Motor neuron (in vitro differentiated cells): ENCODE measurements around the gene SMIM29. TPM values are rescaled to one million over a fixed set of nuclear protein-coding genes. Genes with fewer than 3 reads are reported as not detected.

Experiments used
- ATAC-seq, 8 experiments: fragments of 200-7000 bp; cut with Tn5 transposase; replicated peaks in 6 of 8; 2 replicates each; pipeline ENCODE4 v1.8.0; 2021; ENCODE audit warnings: mild to moderate bottlenecking in 8 of 8, moderate library complexity in 8 of 8
- H3K27ac ChIP-seq, 2 donors: fragments of 250-450 bp; sonication (Bioruptor Pico); 2 replicates each; pipeline ENCODE4 v1.9.0; 2021; ENCODE audit warnings: antibody characterized with exemption in 2 of 2, mild to moderate bottlenecking in 2 of 2, moderate library complexity in 1 of 2
- H3K4me1 ChIP-seq, 2 donors: fragments of 250-450 bp; sonication (Bioruptor Pico); replicated peaks in 1 of 2; 2 replicates each; pipeline ENCODE4 v1.6.1; 2021; ENCODE audit warnings: antibody characterized with exemption in 2 of 2, mild to moderate bottlenecking in 2 of 2, moderate library complexity in 1 of 2
- H3K4me3 ChIP-seq, 5 donors: fragments of 250-450 bp; sonication (Bioruptor Pico); 2 replicates each; pipeline ENCODE4 v1.9.0; 2021; ENCODE audit warnings: antibody characterized with exemption in 5 of 5, mild to moderate bottlenecking in 5 of 5, moderate library complexity in 4 of 5
- WGBS, 10 experiments: fragments of 450-650 bp; shearing (Covaris generic); methylation state at CpG; one replicate each; pipeline ENCODE4 v1.0.0; 2022; 5-methylcytosine and 5-hydroxymethylcytosine counted together
- in situ Hi-C, 9 experiments: fragments of 400-800 bp; cut with MboI; loops; one replicate each; pipeline ENCODE4 v1.15.0; 2021; ENCODE audit warnings: low sequenced_read_pairs in 9 of 9, low pct_unique_long_range_greater_than_20kb in 2 of 9; ENCODE audit not compliant: unreplicated experiment in 9 of 9
- total RNA-seq, 8 experiments: library from RNA; unstranded; fragments of 300-600 nt; gene quantifications; 2 replicates each; pipeline versions ENCODE4 v1.2.3 to v1.2.4, GENCODE V29; 2022

The SMIM29 gene
- 10 to 100 TPM in 6 of 8 experiments, 1 to 10 TPM in 2; 8.1 to 62.9 (median 23.8) TPM for total RNA-seq

DNA sequence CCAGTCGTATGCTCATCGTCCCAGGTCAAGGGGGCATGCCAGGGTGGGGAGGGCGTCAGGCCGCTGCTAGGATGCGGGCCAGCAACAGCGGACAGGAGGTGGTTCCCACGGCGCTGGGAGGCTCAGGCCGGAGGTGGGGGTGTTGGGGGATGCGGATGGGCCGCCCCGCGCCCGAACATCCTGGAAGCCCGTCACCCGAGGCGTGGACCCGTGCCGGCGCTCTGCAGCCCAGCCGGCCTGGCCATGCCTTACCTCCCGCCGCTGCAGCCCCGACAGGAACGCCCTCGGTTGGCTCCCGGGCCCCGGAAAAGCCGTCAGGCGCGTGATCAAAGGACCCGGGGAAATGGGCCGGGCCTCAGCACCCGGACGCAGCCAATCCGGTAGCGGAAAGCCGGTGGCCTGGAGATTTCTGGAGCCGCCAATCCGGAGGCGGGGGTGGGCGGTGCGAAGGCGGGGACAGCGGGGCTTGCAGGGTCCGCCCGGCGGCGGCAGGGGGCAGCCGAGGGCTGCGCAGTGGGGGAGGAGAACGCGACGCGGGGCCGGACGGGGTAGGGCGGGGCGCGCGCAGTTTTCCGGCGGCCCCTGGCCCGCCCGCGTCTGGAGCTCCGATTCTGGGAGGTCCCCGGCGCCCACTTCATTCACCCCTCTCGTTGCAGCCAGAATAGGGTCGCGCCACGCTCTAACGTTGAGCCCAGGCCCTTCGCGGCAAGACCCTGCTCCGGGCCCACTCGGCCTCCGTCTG lies at the start of gene SMIM29:
Gene SMIM29, minus strand, starts transcription at position 280 of the 742 bp plus-strand sequence. CDS start 1,215 bp downstream, outside the sequence.
- WGBS, 10 experiments: 0 to 17% (median 0%) methylated on average over 3 to 6 of the region's 79 CpGs; no CpG with 5 or more reads in 7 of the 10 experiments
- peak; percentile 76 to 89 (median 87) for ATAC-seq
- peak within 1 kb of the TSS; percentile 61 to 81 (median 74) for H3K4me3 ChIP-seq
- peaks cover 14 to 20% of the 10 kb centered on the region in 2 donors for H3K4me1 ChIP-seq
- in situ Hi-C loops: loop anchor here in 1 of 9 experiments (25.0 kb wide), 1 partner anchor 163 kb away; no protein-coding TSS in a partner anchor
- peak within 1 kb of the TSS; percentile 67 to 76 for H3K27ac ChIP-seq

DNA sequence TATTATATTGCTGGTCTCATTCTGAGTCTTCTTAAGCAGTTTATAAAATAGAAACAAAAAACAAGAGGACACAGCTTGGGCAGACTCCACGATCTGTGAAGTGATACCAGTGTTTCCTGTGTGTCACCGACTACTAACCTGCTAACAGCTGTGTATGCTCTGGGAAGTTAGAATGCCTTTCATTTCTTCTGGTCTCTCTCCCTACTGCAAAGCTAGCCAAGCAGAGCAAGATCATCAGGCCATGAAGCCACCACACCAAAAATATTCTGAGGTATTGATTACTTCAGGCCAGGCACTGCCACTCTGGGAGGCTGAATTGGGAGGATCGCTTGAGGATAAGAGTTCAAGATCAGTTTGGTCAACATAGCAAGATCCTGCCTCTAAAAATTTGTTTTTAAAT lies 46.9 kb upstream of the SMIM29 start:
- no peak for ATAC-seq
- in situ Hi-C loops: no loop called here
- Histone ChIP-seq H3K4me1 (no peaks in the 10 kb centered on the region), H3K27ac (no peak overlapping the region), H3K4me3 (no peak overlapping the region)
- WGBS, 10 experiments: 67 to 100% (median 94%) methylated on average over 1 to 3 of the region's 3 CpGs; no CpG with 5 or more reads in 1 of the 10 experiments

DNA sequence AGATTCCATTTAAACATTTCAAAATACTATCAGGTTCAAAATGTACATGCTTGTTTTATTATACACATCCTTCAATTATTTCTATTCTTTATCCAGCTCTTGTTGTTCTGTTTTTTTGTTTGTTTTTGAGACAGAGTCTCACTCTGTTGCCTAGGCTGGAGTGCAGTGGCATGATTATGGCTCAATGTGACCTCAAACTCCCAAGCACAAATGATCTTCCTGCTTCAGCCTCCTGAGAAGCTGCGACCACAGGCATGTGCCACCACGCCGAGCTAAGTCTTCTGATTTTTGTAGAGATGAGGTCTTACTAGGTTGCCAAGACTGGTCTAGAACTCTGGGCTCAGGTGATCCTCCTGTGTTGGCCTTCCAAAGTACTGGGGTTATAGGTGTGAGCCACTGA lies 44.1 kb upstream of the SMIM29 start:
- no peak overlapping the region for H3K4me3 ChIP-seq
- no peak overlapping the region for H3K27ac ChIP-seq
- ATAC-seq: no peak
- WGBS, 10 experiments: 94 to 100% (median 100%) methylated on average over 1 to 3 of the region's 3 CpGs; no CpG with 5 or more reads in 3 of the 10 experiments
- H3K4me1 ChIP-seq: no peaks in the 10 kb centered on the region
- in situ Hi-C loops: no loop called here

DNA sequence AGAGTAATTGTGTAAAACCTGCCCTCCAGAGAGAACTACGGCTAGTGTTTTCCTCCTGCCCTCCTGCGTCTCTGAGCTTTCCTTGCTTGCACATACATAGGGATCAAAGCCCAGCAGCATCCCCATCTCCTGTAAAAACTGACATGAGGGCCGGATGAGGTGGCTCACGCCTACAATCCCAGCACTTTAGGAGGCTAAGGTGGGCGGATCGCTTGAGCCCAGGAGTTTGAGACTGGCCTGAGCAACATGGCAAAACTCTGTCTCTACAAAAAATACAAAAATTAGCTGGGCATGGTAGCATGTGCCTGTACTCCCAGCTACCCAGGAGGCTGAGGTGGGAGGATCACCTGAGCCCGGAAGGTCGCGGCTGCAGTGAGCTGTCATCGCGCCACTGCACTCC lies 40.3 kb upstream of the SMIM29 start:
- Histone ChIP-seq H3K4me3 (no peak overlapping the region), H3K4me1 (no peaks in the 10 kb centered on the region), H3K27ac (no peak overlapping the region)
- WGBS, 10 experiments: 80 to 100% (median 98%) methylated on average over 1 to 9 of the region's 11 CpGs; no CpG with 5 or more reads in 1 of the 10 experiments
- ATAC-seq: no peak
- in situ Hi-C loops: no loop called here

DNA sequence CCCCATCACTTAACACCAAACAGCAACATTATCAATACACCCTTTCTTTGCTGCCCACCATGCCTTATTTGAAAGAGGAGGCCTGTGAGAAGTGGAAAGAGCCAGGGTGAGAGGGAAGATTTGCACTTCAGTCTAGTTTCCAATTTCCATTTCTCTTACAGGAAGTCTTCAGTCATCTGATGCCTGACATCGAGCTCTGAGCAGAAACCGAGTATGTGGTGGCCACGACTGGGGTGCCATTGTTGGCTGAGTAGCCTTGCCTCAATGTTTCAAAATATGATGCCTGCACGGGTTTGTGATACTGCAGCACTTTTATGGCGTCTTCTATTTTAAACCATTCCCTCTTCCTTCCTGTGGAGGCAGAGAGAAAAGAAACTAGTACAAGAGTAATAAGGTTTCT lies 39.8 kb upstream of the SMIM29 start:
- in situ Hi-C loops: no loop called here

DNA sequence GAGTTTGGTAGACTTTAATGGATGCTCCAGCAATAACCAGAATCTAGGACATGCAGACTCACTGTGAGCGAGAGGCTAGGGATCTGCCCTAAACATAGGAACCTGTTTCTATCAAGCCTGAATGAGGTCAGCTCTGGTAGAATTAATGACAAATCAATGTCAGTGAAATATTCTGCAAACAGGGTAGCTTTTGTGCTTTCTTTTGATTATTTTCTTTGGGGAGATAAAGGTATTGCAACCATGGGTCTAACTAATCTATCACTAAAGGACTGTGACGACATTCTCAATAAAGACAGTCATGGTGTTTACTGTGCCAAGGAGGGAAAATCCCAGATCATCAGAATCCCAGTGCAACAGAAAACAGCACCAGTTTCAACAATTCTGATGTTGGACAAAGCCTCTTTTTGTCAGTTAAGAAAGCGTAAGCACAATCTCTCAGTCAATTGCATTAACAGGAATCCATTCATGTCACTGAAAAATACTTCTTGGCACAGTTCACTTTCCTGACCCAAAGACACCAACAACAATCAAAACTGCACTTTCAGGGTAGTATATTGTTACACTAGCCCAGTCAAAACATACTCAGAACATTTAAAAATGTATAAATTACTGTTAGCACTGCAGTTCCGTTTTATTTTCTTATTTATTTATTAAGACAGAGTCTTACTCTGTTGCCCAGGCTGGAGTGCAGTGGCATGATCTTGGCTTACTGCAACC lies 36.8 kb upstream of the SMIM29 start:
- peak in 3 of 8 experiments; percentile 25 to 80 (median 32) for ATAC-seq
- Histone ChIP-seq H3K4me1 (no peaks in the 10 kb centered on the region), H3K4me3 (no peak overlapping the region), H3K27ac (peak overlapping the region in 1 of 2 donors; percentile 5)
- WGBS, 10 experiments: 64 to 100% (median 89%) methylated on average over 1 to 4 of the region's 4 CpGs
- in situ Hi-C loops: no loop called here

More for the DNA sequence above, 39.8 kb upstream of the SMIM29 start:
- H3K27ac ChIP-seq: no peak overlapping the region
- 49 to 100% (median 73%) methylated on average over 1 to 5 of the region's 5 CpGs; no CpG with 5 or more reads in 2 of the 10 experiments for WGBS, 10 experiments
- H3K4me1 ChIP-seq: no peaks in the 10 kb centered on the region
- H3K4me3 ChIP-seq: no peak overlapping the region
- ATAC-seq: no peak

DNA sequence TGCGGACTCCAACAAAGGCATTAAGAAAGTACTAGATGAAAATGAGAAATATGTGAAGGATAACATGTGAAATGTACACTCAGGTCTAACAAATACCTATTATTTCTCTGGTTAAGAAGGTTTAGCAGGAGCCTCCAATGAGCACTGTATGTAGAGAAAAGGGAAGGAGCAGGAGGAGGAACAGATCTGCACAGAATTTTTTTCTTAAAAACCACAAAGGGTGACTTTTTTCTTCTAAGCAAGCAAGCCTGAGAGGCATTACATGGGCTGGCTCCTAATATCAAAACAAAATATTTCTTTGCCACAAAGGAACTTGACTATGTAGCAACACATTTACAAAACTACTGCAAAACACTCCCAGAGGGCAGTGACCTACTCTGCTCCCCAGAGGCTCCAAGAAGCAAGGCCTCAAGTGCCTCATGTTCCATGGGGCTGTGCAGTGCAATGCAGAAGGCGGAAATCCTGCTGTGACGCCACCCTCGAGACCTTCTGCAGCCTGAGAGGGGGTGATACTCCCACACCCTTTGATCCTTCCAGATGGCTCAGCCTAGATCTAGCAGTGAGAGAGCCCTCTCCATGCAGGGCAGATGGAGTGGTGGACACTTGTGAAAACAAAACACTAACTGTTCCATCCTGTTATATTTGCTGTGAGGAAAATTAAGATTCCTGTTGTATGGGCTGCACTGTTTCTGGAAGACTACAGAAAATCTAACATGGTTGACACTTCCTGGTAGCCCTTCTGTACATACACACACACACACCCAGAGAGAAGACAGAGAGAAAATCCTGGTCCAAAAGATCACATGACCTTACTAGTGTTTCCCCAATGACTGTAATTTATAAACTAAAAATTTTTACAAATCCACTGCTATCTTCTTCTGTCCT lies 36.0 kb upstream of the SMIM29 start:
- in situ Hi-C loops: no loop called here
- H3K4me3 ChIP-seq: no peak overlapping the region
- peak overlapping the region in 1 of 2 donors; percentile 5 for H3K27ac ChIP-seq
- peak in 3 of 8 experiments; percentile 17 to 93 (median 60) for ATAC-seq
- no peaks in the 10 kb centered on the region for H3K4me1 ChIP-seq
- 67 to 100% (median 100%) methylated on average over 1 to 4 of the region's 4 CpGs for WGBS, 10 experiments

DNA sequence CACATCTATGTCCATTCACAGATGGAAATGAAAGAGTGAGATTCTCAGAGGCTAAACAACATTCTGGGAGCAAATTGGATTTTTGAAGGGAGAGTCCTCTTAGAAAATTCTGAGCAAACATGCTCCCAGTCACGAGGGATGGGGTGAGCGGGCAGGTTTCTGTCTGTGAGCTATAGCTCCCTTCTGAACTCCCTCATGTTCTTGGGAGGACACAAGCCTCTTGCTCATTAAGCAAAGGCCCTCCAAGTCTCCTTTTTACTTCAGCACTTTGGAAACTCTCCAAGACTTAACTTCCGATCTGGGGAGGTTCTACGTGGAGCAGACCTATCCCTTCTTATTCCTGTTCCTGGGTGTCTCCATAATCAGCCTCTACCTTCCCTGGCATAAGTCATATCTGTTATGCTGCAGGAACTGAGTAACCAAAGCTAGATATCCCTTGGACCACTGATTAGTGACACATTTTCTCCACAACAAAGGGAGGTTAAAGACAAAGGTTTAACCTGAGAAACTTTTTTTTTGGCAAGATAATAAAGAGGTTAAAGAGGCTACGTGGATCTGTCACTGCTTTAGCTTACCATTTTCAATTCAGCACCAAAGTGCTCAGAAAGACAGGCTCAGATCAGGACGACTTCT lies 33.0 kb upstream of the SMIM29 start:
- in situ Hi-C loops: no loop called here
- 73 to 100% (median 97%) methylated on average over 2 to 6 of the region's 6 CpGs; no CpG with 5 or more reads in 2 of the 10 experiments for WGBS, 10 experiments
- no peak overlapping the region for H3K27ac ChIP-seq
- no peak overlapping the region for H3K4me3 ChIP-seq
- no peak for ATAC-seq
- H3K4me1 ChIP-seq: no peaks in the 10 kb centered on the region

DNA sequence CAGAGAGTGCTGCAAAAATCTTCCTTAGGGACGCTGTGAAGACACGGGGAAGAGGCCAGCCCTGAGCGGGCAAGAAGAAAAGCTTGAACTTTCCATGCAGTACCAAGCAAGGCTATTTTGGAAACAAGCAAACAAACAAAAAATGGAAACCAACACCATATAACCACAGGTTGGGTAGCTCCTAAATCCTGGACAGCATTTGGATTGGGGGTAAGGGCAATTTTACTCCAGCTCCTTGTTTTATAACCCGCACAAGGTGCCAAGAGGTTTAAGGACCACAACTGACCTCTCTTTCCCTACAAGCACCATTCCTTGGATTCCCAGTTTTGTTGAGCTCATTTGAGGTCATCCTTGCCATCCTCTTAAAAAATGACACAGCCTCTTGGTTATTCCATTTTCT lies 31.4 kb upstream of the SMIM29 start:
- no peak for ATAC-seq
- in situ Hi-C loops: no loop called here
- H3K4me1 ChIP-seq: no peaks in the 10 kb centered on the region
- H3K4me3 ChIP-seq: no peak overlapping the region
- WGBS, 10 experiments: 60 to 100% (median 100%) methylated on average over 1 to 4 of the region's 4 CpGs; no CpG with 5 or more reads in 1 of the 10 experiments
- no peak overlapping the region for H3K27ac ChIP-seq

DNA sequence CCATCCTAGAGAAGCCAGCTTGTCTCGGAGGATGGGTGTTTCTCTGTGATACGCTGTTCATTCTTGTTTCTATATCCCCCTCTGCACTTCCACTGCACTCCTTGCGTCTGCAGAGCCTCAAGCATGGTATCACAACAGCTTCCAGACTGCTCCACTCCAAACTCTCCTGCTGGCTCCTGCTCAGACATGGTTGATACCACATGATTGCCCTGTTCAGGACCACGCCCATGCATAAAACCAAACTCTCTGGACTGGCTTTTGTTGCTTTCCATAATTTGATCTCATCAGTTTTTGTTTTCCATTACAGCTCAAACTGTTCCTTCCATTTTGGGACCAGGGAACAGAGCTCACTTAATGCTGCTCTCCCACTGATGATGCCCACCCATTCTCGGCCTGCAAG lies 30.0 kb upstream of the SMIM29 start:
- peak in 3 of 8 experiments; percentile 50 to 79 (median 74) for ATAC-seq
- 70 to 100% (median 100%) methylated on average over 1 to 4 of the region's 5 CpGs; no CpG with 5 or more reads in 2 of the 10 experiments for WGBS, 10 experiments
- Histone ChIP-seq H3K4me1 (no peaks in the 10 kb centered on the region), H3K4me3 (no peak overlapping the region), H3K27ac (no peak overlapping the region)
- in situ Hi-C loops: no loop called here

DNA sequence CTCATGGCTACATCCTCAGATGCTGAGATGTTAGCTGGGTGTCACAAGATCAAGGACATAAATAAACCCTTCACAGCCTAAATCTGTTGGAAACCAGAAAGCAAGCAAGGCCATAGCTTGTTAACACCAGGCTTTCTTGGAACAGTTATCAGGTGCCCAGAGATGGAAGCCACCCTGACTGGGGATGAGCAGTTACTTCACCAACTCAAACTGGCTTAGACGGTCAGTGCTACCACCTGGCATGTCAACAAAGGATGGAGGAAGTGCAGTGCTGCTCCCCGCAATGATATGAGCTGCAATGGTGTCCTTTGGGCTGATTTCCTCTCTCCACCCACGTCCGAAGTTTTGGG lies 28.9 kb upstream of the SMIM29 start:
- in situ Hi-C loops: no loop called here
- 80 to 100% (median 100%) methylated on average over 1 to 3 of the region's 4 CpGs; no CpG with 5 or more reads in 1 of the 10 experiments for WGBS, 10 experiments
- Histone ChIP-seq H3K27ac (no peak overlapping the region), H3K4me1 (no peaks in the 10 kb centered on the region), H3K4me3 (no peak overlapping the region)
- ATAC-seq: no peak
